PC-9 (cell line): Measurements from ENCODE around the gene ATG16L1.

Experiments
- CTCF ChIP-seq: fragments of 200-600 bp; sonication (generic); conservative IDR thresholded peaks from 2 replicates; pipeline ENCODE4 v1.6.1; 2017; ENCODE audit warnings: mixed run types, antibody characterized with exemption, mild to moderate bottlenecking, moderate library complexity
- EZH2 ChIP-seq: fragments of 200-600 bp; sonication (generic); IDR thresholded peaks from 2 replicates; pipeline ENCODE4 v1.8.0; 2017; ENCODE audit warnings: antibody characterized with exemption, low read depth

DNA sequence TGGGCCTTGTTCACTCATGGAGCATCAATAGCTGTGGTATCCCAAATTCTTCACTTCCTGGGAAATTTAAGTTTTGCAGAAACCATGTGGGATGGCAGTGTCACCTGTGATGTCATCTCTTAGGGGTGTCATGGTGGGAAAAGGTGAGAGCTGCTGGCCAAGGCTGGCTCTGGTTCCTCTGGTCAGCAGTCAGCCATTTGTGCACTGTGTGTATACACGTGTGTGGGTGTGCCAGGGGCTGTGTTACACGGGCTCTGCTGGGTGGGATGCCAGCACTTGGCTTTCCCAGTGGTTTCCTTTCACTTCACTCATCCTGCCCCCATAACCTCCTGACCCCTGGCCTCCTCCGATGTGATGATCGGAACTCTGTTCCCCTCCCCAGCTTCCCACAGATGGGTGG is 77.4 kb downstream of the ATG16L1 start:
- no peak for TF ChIP-seq CTCF
- no peak for TF ChIP-seq EZH2
